HUES48 (cell line): ENCODE data around the gene GOLGA6L6.
"Not testable (repeated sequence)": the region's sequence is repeated elsewhere in the genome, so short reads cannot be mapped to it uniquely, and the experiment has no call there.

Experiments used
- H3K27ac ChIP-seq: one replicate; pipeline ENCODE4 v1.7.0; 2013; ENCODE audit warnings: low read depth, low read length, inconsistent platforms
- H3K27me3 ChIP-seq: 2 replicates; pipeline ENCODE4 v1.6.1; 2013; ENCODE audit warnings: mild to moderate bottlenecking, low read length; ENCODE audit not compliant: control insufficient read depth, insufficient read depth
- H3K36me3 ChIP-seq: 2 replicates; pipeline ENCODE4 v1.6.1; 2013; ENCODE audit warnings: low read length; ENCODE audit not compliant: control insufficient read depth, insufficient read depth
- H3K4me1 ChIP-seq: 2 replicates; pipeline ENCODE4 v1.6.1; 2013; ENCODE audit warnings: mild to moderate bottlenecking, low read length; ENCODE audit not compliant: control insufficient read depth, insufficient read depth
- H3K4me3 ChIP-seq: 2 replicates; pipeline ENCODE4 v1.5.1; 2013; ENCODE audit warnings: mild to moderate bottlenecking, low read depth, low read length
- H3K9ac ChIP-seq: 2 replicates; pipeline ENCODE4 v1.6.1; 2013; ENCODE audit warnings: mild to moderate bottlenecking, low read depth, low read length, moderate library complexity
- H3K9me3 ChIP-seq: 2 replicates; pipeline ENCODE4 v1.6.1; 2013; ENCODE audit warnings: low read length; ENCODE audit not compliant: control insufficient read depth, insufficient read depth

GOLGA6L6 gene

DNA sequence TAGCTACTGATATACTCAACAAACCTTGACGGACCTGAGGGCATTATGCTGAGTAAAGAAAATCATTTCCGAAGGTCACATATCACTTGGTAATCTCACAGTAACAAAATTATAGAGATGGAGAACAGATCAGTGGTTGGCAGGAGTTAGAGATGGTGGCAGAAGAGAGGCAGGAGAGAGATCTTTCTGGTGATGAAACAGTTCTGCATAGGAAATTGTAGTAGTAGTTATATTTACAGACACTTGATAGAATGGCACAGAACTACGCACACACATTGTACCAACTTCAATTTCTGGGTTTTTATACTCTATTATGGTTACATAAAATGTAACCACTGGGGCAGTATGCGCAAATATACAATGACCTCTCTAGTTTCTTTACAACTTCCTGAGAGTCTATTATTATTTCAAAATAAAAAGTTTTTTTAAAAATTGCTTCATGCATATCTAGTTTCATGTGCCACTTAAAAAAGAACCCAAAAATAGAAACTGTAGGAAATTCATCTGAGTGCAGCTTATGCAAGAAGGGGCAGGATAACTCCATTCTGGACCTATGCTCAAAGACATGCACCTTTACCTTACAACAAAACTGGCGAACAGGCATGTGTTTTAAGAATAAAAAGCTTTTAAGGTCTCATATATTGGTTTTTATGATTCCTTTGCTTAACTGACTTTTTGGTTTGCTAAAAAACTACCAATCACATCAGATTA is 39.9 kb downstream of the GOLGA6L6 start:
- H3K9ac ChIP-seq, H3K36me3 ChIP-seq, H3K27me3 ChIP-seq, H3K9me3 ChIP-seq, H3K27ac ChIP-seq, H3K4me1 ChIP-seq, H3K4me3 ChIP-seq: not testable (repeated sequence)

DNA sequence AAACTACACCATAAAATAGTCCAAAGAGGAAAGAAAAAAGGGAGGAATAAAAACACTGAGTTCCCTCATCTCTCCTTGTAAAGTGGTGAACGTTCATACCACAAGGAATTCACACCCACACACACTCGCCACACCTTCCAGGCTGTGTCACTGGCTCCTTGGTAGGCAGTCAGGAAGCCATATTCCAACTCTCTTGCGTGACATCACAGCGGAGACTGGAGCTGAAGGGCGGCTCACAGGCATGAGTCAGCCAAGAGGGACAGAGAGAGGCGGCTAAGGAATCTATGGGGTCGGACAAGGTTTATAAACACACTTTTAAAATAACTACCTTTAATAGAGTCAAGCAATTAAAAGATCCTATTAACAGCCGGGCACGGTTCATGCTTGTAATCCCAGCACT is 43.8 kb downstream of the GOLGA6L6 start:
- not testable (repeated sequence) for H3K36me3 ChIP-seq, H3K9me3 ChIP-seq, H3K27me3 ChIP-seq, H3K4me1 ChIP-seq, H3K27ac ChIP-seq, H3K4me3 ChIP-seq, H3K9ac ChIP-seq

DNA sequence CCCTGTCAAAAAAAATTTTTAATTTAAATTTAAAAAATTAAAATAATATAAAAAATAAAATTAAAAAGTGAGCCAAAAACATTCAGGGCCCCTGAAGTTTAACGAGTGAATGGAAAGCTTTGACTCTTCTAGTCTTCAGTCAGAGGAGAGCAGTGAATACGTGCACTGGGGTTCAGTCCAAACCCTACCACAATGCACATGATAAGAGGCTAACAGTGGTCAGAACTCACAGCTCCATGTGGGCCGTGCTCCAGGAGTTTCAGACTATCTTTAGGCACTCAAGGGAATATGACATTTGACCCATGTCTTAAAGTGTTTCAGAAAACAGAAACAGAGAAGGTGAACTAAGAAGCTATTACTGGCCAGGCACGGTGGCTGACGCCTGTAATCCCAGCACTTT is 48.6 kb downstream of the GOLGA6L6 start:
- not testable (repeated sequence) for H3K4me1 ChIP-seq, H3K36me3 ChIP-seq, H3K27ac ChIP-seq, H3K27me3 ChIP-seq, H3K9me3 ChIP-seq, H3K9ac ChIP-seq, H3K4me3 ChIP-seq

DNA sequence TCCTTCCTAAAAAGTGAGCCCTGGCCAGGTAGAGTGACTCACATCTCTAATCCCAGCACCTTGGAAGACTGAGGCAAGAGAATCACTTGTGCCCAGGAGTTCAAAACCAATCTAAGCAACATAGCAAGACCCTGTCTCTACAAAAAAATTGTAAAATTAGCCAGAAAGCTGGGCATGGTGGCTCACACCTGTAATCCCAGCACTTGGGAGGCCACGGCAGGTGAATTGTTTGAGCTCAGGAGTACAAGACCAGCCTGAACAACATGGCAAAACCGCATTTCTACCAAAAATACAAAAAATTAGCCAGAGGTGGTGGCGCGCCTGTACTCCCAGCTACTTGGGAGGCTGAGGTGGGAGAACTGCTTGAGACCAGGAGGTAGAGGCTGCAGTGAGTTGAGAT is 49.0 kb downstream of the GOLGA6L6 start:
- not testable (repeated sequence) for H3K4me3 ChIP-seq, H3K36me3 ChIP-seq, H3K4me1 ChIP-seq, H3K9me3 ChIP-seq, H3K9ac ChIP-seq, H3K27ac ChIP-seq, H3K27me3 ChIP-seq

DNA sequence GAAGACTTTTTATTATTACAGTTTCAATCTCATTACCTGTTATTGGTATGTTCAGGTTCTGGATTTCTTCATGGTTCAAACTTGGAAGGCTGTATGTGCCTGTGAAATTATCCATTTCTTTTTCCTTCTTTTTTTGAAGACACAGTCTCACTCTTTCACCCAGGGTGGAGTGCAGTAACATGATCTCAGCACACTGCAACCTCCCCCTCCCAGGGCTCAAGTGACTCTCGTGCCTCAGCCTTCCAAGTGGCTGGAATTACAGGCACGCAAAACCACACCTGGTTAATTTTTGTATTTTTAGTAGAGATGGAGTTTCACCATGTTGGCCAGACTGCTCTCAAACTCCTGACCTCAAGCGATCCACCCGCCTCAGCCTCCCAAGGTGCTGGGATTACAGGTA is 52.3 kb downstream of the GOLGA6L6 start:
- not testable (repeated sequence) for H3K4me3 ChIP-seq, H3K9me3 ChIP-seq, H3K27ac ChIP-seq, H3K27me3 ChIP-seq, H3K36me3 ChIP-seq, H3K4me1 ChIP-seq, H3K9ac ChIP-seq
